ENCODE data around the gene B4GALNT3.

The B4GALNT3 gene

GRCh38 chr12:513446-513845 lies 53.7 kb downstream of the B4GALNT3 start:
- ATAC-seq (no peak), DNase-seq (no peak)
- no peaks in the 10 kb centered on the region for H3K9me3 Mint-ChIP-seq
- H3K4me1 Mint-ChIP-seq = no peaks in the 10 kb centered on the region
- H3K27me3 Mint-ChIP-seq = peaks cover 9% of the 10 kb centered on the region
- H3K4me3 Mint-ChIP-seq = no peak overlapping the region
- no peak overlapping the region for H3K27ac Mint-ChIP-seq

GRCh38 chr12:517538-517937 lies 57.8 kb downstream of the B4GALNT3 start:
- Mint-ChIP-seq H3K4me1 (no peaks in the 10 kb centered on the region), H3K9me3 (no peaks in the 10 kb centered on the region), H3K27ac (no peak overlapping the region), H3K4me3 (no peak overlapping the region), H3K27me3 (peaks cover 7% of the 10 kb centered on the region)
- no peak for DNase-seq
- ATAC-seq = no peak

- no peaks in the 10 kb centered on the region for H3K9me3 Mint-ChIP-seq
- peaks cover 8% of the 10 kb centered on the region for H3K27me3 Mint-ChIP-seq
- no peak overlapping the region for H3K27ac Mint-ChIP-seq
- no peak for DNase-seq
- no peak overlapping the region for H3K4me3 Mint-ChIP-seq
- ATAC-seq = no peak
- H3K4me1 Mint-ChIP-seq = no peaks in the 10 kb centered on the region
Observed at GRCh38 chr12:520119-520518, 60.4 kb downstream of the B4GALNT3 start.

- H3K4me3 Mint-ChIP-seq = no peak overlapping the region
- H3K27ac Mint-ChIP-seq = no peak overlapping the region
- ATAC-seq (no peak), DNase-seq (no peak)
- H3K9me3 Mint-ChIP-seq = no peaks in the 10 kb centered on the region
- H3K27me3 Mint-ChIP-seq = peaks cover 15% of the 10 kb centered on the region
- no peaks in the 10 kb centered on the region for H3K4me1 Mint-ChIP-seq
Observed at GRCh38 chr12:522692-523378, 63.1 kb downstream of the B4GALNT3 start.

- no peak for ATAC-seq
- H3K4me3 Mint-ChIP-seq = no peak overlapping the region
- H3K9me3 Mint-ChIP-seq = peaks cover 0 to 7% of the 10 kb centered on the region in 2 donors
- no peak for DNase-seq
- H3K27ac Mint-ChIP-seq = peak overlapping the region in 1 of 2 donors; percentile 38
- H3K4me1 Mint-ChIP-seq = no peaks in the 10 kb centered on the region
- peaks cover 13% of the 10 kb centered on the region for H3K27me3 Mint-ChIP-seq
Observed at GRCh38 chr12:524167-524951, 64.6 kb downstream of the B4GALNT3 start.

GRCh38 chr12:526089-526488 lies 66.3 kb downstream of the B4GALNT3 start:
- H3K4me1 Mint-ChIP-seq = no peaks in the 10 kb centered on the region
- DNase-seq = no peak
- peaks cover 0 to 18% of the 10 kb centered on the region in 2 donors for H3K9me3 Mint-ChIP-seq
- no peak overlapping the region for H3K4me3 Mint-ChIP-seq
- H3K27me3 Mint-ChIP-seq = peaks cover 8% of the 10 kb centered on the region
- H3K27ac Mint-ChIP-seq = no peak overlapping the region
- ATAC-seq = no peak

GRCh38 chr12:527241-527640 lies 67.5 kb downstream of the B4GALNT3 start:
- H3K4me3 Mint-ChIP-seq = no peak overlapping the region
- DNase-seq = no peak
- H3K4me1 Mint-ChIP-seq = no peaks in the 10 kb centered on the region
- H3K27ac Mint-ChIP-seq = no peak overlapping the region
- H3K27me3 Mint-ChIP-seq = peaks cover 8% of the 10 kb centered on the region
- peaks cover 4 to 22% of the 10 kb centered on the region in 2 donors for H3K9me3 Mint-ChIP-seq
- ATAC-seq = no peak

GRCh38 chr12:527729-528128 lies 68.0 kb downstream of the B4GALNT3 start:
- no peak for DNase-seq
- Mint-ChIP-seq H3K9me3 (peaks cover 7 to 27% of the 10 kb centered on the region in 2 donors), H3K27me3 (peaks cover 8% of the 10 kb centered on the region), H3K4me1 (no peaks in the 10 kb centered on the region), H3K4me3 (no peak overlapping the region), H3K27ac (peak overlapping the region in 1 of 2 donors; percentile 33)
- ATAC-seq = no peak

- Mint-ChIP-seq H3K9me3 (peaks cover 7 to 27% of the 10 kb centered on the region in 2 donors), H3K4me3 (no peak overlapping the region), H3K27me3 (peaks cover 7% of the 10 kb centered on the region), H3K27ac (no peak overlapping the region), H3K4me1 (no peaks in the 10 kb centered on the region)
- DNase-seq (no peak), ATAC-seq (no peak)
Observed at GRCh38 chr12:530308-530707, 70.6 kb downstream of the B4GALNT3 start.

GRCh38 chr12:530821-531220 lies 71.1 kb downstream of the B4GALNT3 start:
- no peak overlapping the region for H3K4me3 Mint-ChIP-seq

GRCh38 chr12:531951-532585 lies 72.3 kb downstream of the B4GALNT3 start:
- no peak for DNase-seq
- H3K4me3 Mint-ChIP-seq = no peak overlapping the region
- H3K27ac Mint-ChIP-seq = no peak overlapping the region
- H3K9me3 Mint-ChIP-seq = peaks cover 7 to 27% of the 10 kb centered on the region in 2 donors
- H3K4me1 Mint-ChIP-seq = no peaks in the 10 kb centered on the region
- peaks cover 10% of the 10 kb centered on the region for H3K27me3 Mint-ChIP-seq
- ATAC-seq = no peak

More at GRCh38 chr12:530821-531220, 71.1 kb downstream of the B4GALNT3 start:
- Mint-ChIP-seq H3K27me3 (peaks cover 7% of the 10 kb centered on the region), H3K27ac (peak overlapping the region in 1 of 2 donors; percentile 9), H3K9me3 (peaks cover 7 to 27% of the 10 kb centered on the region in 2 donors), H3K4me1 (no peaks in the 10 kb centered on the region)
- no peak for ATAC-seq
- no peak for DNase-seq

GRCh38 chr12:532908-533565 lies 73.3 kb downstream of the B4GALNT3 start:
- DNase-seq (no peak), ATAC-seq (no peak)
- H3K9me3 Mint-ChIP-seq = peaks cover 7 to 27% of the 10 kb centered on the region in 2 donors
- no peak overlapping the region for H3K4me3 Mint-ChIP-seq
- peaks cover 10% of the 10 kb centered on the region for H3K27me3 Mint-ChIP-seq
- no peaks in the 10 kb centered on the region for H3K4me1 Mint-ChIP-seq
- H3K27ac Mint-ChIP-seq = no peak overlapping the region

- Mint-ChIP-seq H3K4me1 (peaks cover 2% of the 10 kb centered on the region), H3K27me3 (peaks cover 10% of the 10 kb centered on the region), H3K9me3 (peaks cover 7 to 26% of the 10 kb centered on the region in 2 donors), H3K4me3 (no peak overlapping the region), H3K27ac (no peak overlapping the region)
- no peak for ATAC-seq
- DNase-seq = no peak
Observed at GRCh38 chr12:533718-534117, 74.0 kb downstream of the B4GALNT3 start.

- no peak for ATAC-seq
- Mint-ChIP-seq H3K27ac (no peak overlapping the region), H3K27me3 (peaks cover 10% of the 10 kb centered on the region), H3K9me3 (peaks cover 7 to 21% of the 10 kb centered on the region in 2 donors), H3K4me1 (peaks cover 7% of the 10 kb centered on the region), H3K4me3 (no peak overlapping the region)
- no peak for DNase-seq
Observed at GRCh38 chr12:534216-534615, 74.5 kb downstream of the B4GALNT3 start.

- Mint-ChIP-seq H3K9me3 (peaks cover 7 to 15% of the 10 kb centered on the region in 2 donors), H3K27ac (no peak overlapping the region), H3K4me3 (no peak overlapping the region), H3K4me1 (peaks cover 19% of the 10 kb centered on the region), H3K27me3 (peaks cover 15% of the 10 kb centered on the region)
- DNase-seq (no peak), ATAC-seq (no peak)
Observed at GRCh38 chr12:535396-535795, 75.7 kb downstream of the B4GALNT3 start.
